Measurements from ENCODE around the gene STK32C.

The STK32C gene

DNA sequence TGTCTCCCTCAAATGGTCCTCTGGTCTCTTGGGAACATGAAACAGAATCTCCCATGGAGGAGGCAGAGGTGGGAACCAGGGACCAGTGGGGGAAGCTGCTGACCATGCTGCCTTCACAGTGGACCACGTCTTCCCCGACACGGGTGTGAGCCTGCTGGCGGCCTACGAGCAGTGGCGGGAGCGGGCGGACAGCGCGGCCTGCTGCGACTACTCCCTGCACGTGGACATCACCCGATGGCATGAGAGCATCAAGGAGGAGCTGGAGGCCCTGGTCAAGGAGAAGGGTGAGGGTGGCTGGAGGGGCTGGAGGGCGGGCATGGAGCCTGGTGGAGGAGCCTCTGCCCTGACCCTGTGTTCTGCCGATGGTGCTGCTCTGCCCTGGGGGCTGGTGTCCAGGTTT lies 113.0 kb downstream of the STK32C start:
- WGBS = 94% methylated on average over 15 of the region's 15 CpGs
- Histone ChIP-seq H3K4me3 (ENCODE audit: low read length) (no peak overlapping the region), H3K36me3 (ENCODE audit: insufficient read depth, low read length) (no peaks in the 10 kb centered on the region), H3K9me3 (ENCODE audit: insufficient read depth, low read depth, low read length) (no peaks in the 10 kb centered on the region), H3K27ac (ENCODE audit: low read depth, low read length) (no peak overlapping the region), H3K9ac (ENCODE audit: low read depth, low read length) (no peak overlapping the region), H3K4me1 (ENCODE audit: insufficient read depth, low read length) (no peaks in the 10 kb centered on the region), H3K27me3 (ENCODE audit: insufficient read depth, low read length) (peaks cover 4% of the 10 kb centered on the region)

- Histone ChIP-seq H3K4me3 (ENCODE audit: low read length) (no peak overlapping the region), H3K4me1 (ENCODE audit: insufficient read depth, low read length) (no peaks in the 10 kb centered on the region), H3K36me3 (ENCODE audit: insufficient read depth, low read length) (no peaks in the 10 kb centered on the region), H3K27ac (ENCODE audit: low read depth, low read length) (no peak overlapping the region), H3K9me3 (ENCODE audit: insufficient read depth, low read depth, low read length) (no peaks in the 10 kb centered on the region), H3K27me3 (ENCODE audit: insufficient read depth, low read length) (peaks cover 11% of the 10 kb centered on the region), H3K9ac (ENCODE audit: low read depth, low read length) (no peak overlapping the region)
- WGBS = 93% methylated on average over 21 of the region's 21 CpGs
Observed at GRCh38 chr10:132193907-132194552, 113.7 kb downstream of the STK32C start.

GRCh38 chr10:132192991-132193665 lies 114.6 kb downstream of the STK32C start:
- H3K36me3 ChIP-seq (ENCODE audit: insufficient read depth, low read length) = no peaks in the 10 kb centered on the region
- no peak overlapping the region for H3K27ac ChIP-seq (ENCODE audit: low read depth, low read length)
- WGBS = 80% methylated on average over 18 of the region's 18 CpGs
- no peaks in the 10 kb centered on the region for H3K4me1 ChIP-seq (ENCODE audit: insufficient read depth, low read length)
- H3K9me3 ChIP-seq (ENCODE audit: insufficient read depth, low read depth, low read length) = no peaks in the 10 kb centered on the region
- H3K9ac ChIP-seq (ENCODE audit: low read depth, low read length) = no peak overlapping the region
- no peak overlapping the region for H3K4me3 ChIP-seq (ENCODE audit: low read length)
- peaks cover 20% of the 10 kb centered on the region for H3K27me3 ChIP-seq (ENCODE audit: insufficient read depth, low read length)

DNA sequence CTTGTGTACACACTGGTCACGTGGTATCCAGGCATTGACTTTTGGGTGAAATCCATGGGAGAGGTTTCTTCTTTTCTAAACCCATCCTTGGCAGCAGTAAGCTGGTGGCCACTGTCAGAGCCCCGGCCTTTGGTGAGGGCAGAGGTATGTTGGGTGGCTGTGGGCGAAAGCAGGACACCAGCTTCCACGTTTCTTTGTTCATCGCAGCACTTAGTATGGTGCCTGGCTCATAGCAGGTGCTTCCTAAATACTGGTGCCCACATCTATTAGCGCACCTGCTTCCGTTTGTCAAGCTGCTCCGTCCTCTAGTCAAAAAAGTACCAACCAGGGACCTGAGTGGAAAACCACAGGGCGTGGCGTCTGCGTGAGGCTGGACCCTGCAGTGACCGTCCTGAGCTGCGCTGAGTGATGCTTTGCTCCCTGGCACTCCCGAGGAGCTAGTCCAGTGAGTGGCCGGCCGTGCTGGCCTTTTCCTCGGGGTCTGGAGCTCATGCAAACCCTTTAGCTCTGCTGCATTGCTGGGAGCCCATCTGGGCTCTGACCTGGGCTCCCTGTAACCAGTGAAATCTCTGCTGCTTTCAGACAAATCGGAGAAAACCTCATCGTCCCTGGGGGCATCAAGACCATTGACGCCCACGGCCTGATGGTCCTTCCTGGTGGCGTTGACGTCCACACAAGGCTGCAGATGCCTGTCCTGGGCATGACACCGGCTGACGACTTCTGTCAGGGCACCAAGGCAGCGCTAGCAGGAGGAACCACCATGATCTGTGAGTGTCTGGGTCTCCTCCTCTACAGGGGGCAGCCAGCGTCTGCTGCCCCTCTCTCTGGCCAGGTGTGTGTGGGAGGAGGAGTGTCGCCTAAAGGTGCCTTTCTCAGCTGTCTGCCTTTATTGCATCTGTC lies 115.4 kb downstream of the STK32C start:
- WGBS = 93% methylated on average over 28 of the region's 28 CpGs
- Histone ChIP-seq H3K27ac (ENCODE audit: low read depth, low read length) (no peak overlapping the region), H3K36me3 (ENCODE audit: insufficient read depth, low read length) (no peaks in the 10 kb centered on the region), H3K4me1 (ENCODE audit: insufficient read depth, low read length) (no peaks in the 10 kb centered on the region), H3K9me3 (ENCODE audit: insufficient read depth, low read depth, low read length) (no peaks in the 10 kb centered on the region), H3K4me3 (ENCODE audit: low read length) (no peak overlapping the region), H3K9ac (ENCODE audit: low read depth, low read length) (no peak overlapping the region), H3K27me3 (ENCODE audit: insufficient read depth, low read length) (peaks cover 28% of the 10 kb centered on the region)

GRCh38 chr10:132189810-132190422 lies 117.8 kb downstream of the STK32C start:
- no peaks in the 10 kb centered on the region for H3K9me3 ChIP-seq (ENCODE audit: insufficient read depth, low read depth, low read length)
- no peak overlapping the region for H3K27ac ChIP-seq (ENCODE audit: low read depth, low read length)
- no peaks in the 10 kb centered on the region for H3K4me1 ChIP-seq (ENCODE audit: insufficient read depth, low read length)
- no peak overlapping the region for H3K4me3 ChIP-seq (ENCODE audit: low read length)
- H3K27me3 ChIP-seq (ENCODE audit: insufficient read depth, low read length) = peaks cover 49% of the 10 kb centered on the region
- WGBS = 91% methylated on average over 17 of the region's 17 CpGs
- no peaks in the 10 kb centered on the region for H3K36me3 ChIP-seq (ENCODE audit: insufficient read depth, low read length)
- no peak overlapping the region for H3K9ac ChIP-seq (ENCODE audit: low read depth, low read length)

GRCh38 chr10:132189016-132189415 lies 118.7 kb downstream of the STK32C start:
- no peaks in the 10 kb centered on the region for H3K36me3 ChIP-seq (ENCODE audit: insufficient read depth, low read length)
- 87% methylated on average over 16 of the region's 16 CpGs for WGBS
- no peaks in the 10 kb centered on the region for H3K4me1 ChIP-seq (ENCODE audit: insufficient read depth, low read length)
- H3K27ac ChIP-seq (ENCODE audit: low read depth, low read length) = no peak overlapping the region
- no peak overlapping the region for H3K9ac ChIP-seq (ENCODE audit: low read depth, low read length)
- H3K4me3 ChIP-seq (ENCODE audit: low read length) = no peak overlapping the region
- H3K9me3 ChIP-seq (ENCODE audit: insufficient read depth, low read depth, low read length) = no peaks in the 10 kb centered on the region
- H3K27me3 ChIP-seq (ENCODE audit: insufficient read depth, low read length) = peaks cover 58% of the 10 kb centered on the region

DNA sequence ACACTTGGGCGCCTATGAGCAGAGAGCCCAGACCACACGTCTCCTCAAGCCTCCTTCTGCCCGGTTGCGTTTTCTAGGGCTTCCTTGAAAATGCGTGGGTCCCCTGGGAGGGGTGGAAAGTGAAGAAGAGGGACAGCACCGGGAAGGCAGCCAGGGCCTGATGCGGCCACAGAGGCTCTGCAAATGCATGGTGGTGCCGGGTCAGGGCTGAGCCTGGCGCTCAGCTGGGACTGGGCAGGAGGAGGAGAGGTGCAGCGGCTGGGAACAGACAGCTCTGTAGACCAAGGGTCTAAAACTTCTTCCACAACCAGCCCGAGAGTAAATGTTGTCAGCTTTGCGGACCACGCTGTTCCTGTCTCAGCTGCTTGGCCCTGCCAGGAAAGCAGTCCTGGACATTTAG lies 119.4 kb downstream of the STK32C start:
- no peaks in the 10 kb centered on the region for H3K9me3 ChIP-seq (ENCODE audit: insufficient read depth, low read depth, low read length)
- no peak overlapping the region for H3K27ac ChIP-seq (ENCODE audit: low read depth, low read length)
- H3K4me1 ChIP-seq (ENCODE audit: insufficient read depth, low read length) = no peaks in the 10 kb centered on the region
- 78% methylated on average over 13 of the region's 13 CpGs for WGBS
- no peak overlapping the region for H3K9ac ChIP-seq (ENCODE audit: low read depth, low read length)
- peak overlapping the region; percentile 67; the same call in 1 of the 2 replicates for H3K4me3 ChIP-seq (ENCODE audit: low read length)
- H3K36me3 ChIP-seq (ENCODE audit: insufficient read depth, low read length) = no peaks in the 10 kb centered on the region
- H3K27me3 ChIP-seq (ENCODE audit: insufficient read depth, low read length) = peaks cover 65% of the 10 kb centered on the region

GRCh38 chr10:132187430-132188138 lies 120.2 kb downstream of the STK32C start:
- no peak overlapping the region for H3K27ac ChIP-seq (ENCODE audit: low read depth, low read length)
- WGBS = 4% methylated on average over 53 of the region's 58 CpGs
- H3K36me3 ChIP-seq (ENCODE audit: insufficient read depth, low read length) = no peaks in the 10 kb centered on the region
- H3K4me1 ChIP-seq (ENCODE audit: insufficient read depth, low read length) = no peaks in the 10 kb centered on the region
- peak overlapping the region; percentile 67 for H3K4me3 ChIP-seq (ENCODE audit: low read length)
- peaks cover 73% of the 10 kb centered on the region for H3K27me3 ChIP-seq (ENCODE audit: insufficient read depth, low read length)
- peak overlapping the region; percentile 68 for H3K9ac ChIP-seq (ENCODE audit: low read depth, low read length)
- H3K9me3 ChIP-seq (ENCODE audit: insufficient read depth, low read depth, low read length) = no peaks in the 10 kb centered on the region

GRCh38 chr10:132186488-132187429 lies 121.0 kb downstream of the STK32C start, which contains the start of gene DPYSL4:
TSS of gene DPYSL4 (plus strand) at chr10:132186948. CDS start at chr10:132187064, 116 bp downstream.
- Histone ChIP-seq H3K4me1 (ENCODE audit: insufficient read depth, low read length) (no peaks in the 10 kb centered on the region), H3K9me3 (ENCODE audit: insufficient read depth, low read depth, low read length) (no peaks in the 10 kb centered on the region), H3K9ac (ENCODE audit: low read depth, low read length) (peak within 1 kb of the TSS; percentile 68), H3K27me3 (ENCODE audit: insufficient read depth, low read length) (peaks cover 79% of the 10 kb centered on the region), H3K27ac (ENCODE audit: low read depth, low read length) (no peak within 1 kb of the TSS), H3K36me3 (ENCODE audit: insufficient read depth, low read length) (no peaks in the 10 kb centered on the region), H3K4me3 (ENCODE audit: low read length) (peak within 1 kb of the TSS; percentile 67)
- WGBS = under 1% methylated on average over 99 of the region's 109 CpGs
